NCI-H524 treated with DMSO at 0.1 percent for 48 hours (cell line): ENCODE data around the gene RYR2.

Experiments used
- DNase-seq: peaks from one replicate; lab custom pipeline; 2025; lab: John Stamatoyannopoulos, UW

Gene RYR2

GRCh38 chr1:237444120-237444790, 402.3 kb downstream of the RYR2 start:
- no peak for DNase-seq

- DNase-seq = no peak
Measured at GRCh38 chr1:237448042-237448441, 406.1 kb downstream of the RYR2 start.

DNA sequence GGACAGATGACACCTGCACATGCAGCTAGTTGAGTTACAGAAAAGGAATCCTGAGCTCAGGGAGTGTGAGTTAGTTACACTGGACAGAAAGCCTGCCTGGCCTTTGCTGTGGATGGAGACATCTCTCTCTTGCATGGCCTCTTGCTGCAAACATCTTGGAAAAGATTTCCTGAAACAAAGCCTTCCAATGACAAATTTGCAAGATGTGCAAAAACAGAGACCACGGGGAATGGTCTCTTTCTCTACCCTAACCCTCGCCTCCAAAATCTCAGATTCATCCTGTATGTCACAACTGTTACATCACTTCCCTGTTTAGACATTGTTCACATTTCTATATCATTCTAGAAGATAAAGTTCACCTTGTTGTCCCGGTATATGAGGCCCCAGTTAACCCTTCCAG, 415.6 kb downstream of the RYR2 start:
- no peak for DNase-seq

DNA sequence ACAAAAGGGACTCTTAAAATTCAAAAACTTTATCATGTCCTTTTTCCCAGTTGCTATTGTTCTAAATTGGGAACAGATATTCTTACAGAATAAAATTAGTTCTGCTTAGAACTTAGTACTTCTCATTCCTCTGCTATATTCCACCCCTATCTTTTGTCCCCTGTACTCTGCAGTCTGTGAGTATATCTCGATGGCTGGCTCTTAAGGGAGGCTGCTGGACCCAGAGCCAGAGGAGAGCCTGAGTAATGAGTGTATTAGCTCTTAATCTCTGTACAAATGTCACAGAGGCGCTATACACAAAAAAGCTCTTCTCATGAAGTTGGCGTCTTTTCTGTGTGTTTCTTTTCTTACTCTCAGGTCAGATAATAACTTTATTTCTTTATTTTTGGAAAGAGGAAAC, 425.3 kb downstream of the RYR2 start:
- no peak for DNase-seq

- DNase-seq = peak; percentile 1
Measured at GRCh38 chr1:237470712-237471338, 428.8 kb downstream of the RYR2 start.

- DNase-seq = no peak
Measured at GRCh38 chr1:237471377-237471776, 429.4 kb downstream of the RYR2 start.

DNA sequence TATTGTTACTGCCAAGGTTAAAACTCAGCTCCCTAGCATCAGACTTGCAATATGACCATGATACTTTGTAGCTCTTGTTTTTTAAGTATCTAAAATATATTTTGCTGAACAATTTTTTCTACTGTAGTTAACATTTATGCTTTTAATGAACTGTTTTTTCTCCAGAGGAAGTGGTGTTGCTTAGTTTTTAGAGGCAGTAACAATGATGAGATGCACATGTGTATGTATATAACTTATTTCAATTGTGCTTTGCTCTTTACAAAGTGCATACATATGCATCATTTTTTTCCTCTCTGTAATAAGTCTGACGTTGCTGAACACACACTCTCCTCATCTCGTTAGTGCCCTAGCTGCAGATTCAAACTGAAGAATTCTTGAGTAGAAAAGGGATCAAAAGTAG, 430.0 kb downstream of the RYR2 start:
- DNase-seq = no peak

DNA sequence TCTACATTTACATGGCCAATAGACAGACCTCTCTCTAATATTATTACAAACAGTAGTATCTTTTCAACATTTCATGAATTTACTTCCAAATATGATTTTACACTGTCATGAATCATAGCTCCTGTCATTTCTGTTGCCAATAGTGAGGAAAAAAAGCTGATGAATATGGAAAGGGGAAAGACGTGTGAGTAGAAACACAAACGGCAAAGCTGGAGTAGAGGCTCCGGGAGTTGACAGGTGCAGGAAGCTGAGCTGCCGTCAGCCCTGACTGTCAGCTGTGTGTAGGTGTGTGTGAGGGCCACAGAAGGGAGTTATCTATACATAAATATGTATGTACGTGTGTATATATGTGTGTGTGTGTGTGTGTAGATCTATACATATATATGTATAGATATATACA, 431.9 kb downstream of the RYR2 start:
- no peak for DNase-seq

GRCh38 chr1:237478082-237478481, 436.1 kb downstream of the RYR2 start:
- no peak for DNase-seq

GRCh38 chr1:237478842-237479241, 436.9 kb downstream of the RYR2 start:
- no peak for DNase-seq

DNA sequence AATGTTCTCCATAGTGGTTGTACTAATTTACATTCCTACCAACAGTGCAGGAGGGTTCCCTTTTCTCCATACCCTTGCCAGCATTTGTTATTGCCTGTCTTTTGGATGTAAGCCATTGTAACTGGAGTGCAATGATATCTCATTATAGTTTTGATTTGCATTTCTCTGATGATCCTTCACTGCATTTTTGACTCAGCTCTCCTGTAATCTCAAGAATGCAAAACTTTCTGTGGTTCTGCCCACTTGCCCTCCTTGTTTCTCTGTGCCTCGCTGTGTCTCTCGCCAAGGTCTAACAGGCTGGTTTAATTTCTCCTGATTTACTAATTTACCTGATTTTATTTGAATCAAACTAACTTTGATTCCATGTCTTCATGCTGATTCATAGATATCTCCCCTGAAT, 440.8 kb downstream of the RYR2 start:
- no peak for DNase-seq

GRCh38 chr1:237492359-237492758, 450.4 kb downstream of the RYR2 start:
- DNase-seq = no peak

GRCh38 chr1:237500566-237500965, 458.6 kb downstream of the RYR2 start:
- no peak for DNase-seq

DNA sequence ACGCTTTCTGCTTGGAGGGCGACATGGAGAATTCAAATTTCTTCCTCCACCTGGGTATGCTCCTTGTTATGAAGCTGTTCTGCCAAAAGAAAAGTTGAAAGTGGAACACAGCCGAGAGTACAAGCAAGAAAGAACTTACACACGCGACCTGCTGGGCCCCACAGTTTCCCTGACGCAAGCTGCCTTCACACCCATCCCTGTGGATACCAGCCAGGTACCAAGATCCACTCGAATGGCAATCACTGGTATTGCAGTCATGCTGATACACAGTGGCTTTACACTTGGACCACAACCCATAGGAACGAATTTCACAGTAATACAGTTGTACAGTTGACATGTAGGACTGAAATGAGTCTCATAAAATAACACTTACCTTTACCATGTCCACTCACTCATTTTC, 461.3 kb downstream of the RYR2 start:
- no peak for DNase-seq

DNA sequence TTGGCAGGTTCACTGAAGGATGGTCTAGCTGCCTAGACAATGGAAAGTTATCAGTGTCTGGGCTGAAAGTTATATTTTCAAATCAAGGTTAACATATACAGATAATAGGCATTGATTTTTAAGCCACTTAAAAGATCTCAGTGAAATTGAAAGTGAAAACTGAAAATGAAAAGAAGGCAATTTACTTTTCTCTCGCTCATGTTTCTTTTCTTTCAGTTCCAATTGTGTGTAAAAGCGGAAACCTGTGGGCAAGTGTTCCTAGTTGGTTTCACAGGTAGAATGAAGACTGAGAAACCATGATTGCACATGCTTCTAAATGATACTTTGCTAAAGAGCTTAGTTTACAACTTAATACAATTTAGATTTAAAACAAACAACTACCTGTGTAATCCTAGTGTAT, 465.0 kb downstream of the RYR2 start:
- no peak for DNase-seq

- no peak for DNase-seq
Measured at GRCh38 chr1:237509748-237510147, 467.8 kb downstream of the RYR2 start.

DNA sequence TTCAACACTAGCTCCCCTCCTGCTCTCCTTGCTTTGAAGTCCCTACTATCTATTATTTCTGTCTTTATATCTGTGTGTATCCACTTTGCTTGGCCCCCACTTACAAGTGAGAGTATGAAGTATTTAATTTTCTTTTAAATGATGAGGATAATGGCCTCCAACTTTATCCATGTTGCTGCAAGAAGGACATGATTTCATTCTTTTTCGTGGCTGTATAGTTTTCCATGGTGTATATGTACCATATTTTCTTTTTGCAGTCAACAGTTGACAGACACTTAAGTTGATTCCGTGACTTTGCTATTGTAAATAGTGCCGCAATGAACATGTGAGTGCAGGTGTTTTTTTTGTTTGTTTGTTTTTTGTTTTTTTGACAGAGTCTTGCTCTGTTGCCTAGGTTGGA, 483.1 kb downstream of the RYR2 start:
- DNase-seq = no peak

DNA sequence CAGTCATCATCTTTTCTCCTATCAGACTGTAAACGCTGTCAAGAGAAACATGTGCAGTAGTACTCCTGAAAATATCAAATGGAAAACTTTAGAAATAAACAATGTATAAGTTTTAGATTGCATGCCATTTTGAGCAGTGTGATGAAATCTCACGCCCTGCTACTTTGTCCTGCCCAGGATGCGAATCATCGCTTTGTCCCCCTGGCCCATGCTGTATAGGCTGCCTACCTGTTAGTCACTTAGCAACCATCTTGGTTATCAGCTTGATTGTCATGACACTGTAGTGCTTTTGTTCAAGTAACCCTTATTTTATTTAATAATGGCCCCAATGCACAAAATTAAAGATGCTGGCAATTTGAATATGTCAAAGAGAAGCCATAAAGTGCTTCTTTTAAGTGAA, 485.8 kb downstream of the RYR2 start:
- DNase-seq = no peak

- DNase-seq = no peak
Measured at GRCh38 chr1:237528545-237528944, 486.6 kb downstream of the RYR2 start.

DNA sequence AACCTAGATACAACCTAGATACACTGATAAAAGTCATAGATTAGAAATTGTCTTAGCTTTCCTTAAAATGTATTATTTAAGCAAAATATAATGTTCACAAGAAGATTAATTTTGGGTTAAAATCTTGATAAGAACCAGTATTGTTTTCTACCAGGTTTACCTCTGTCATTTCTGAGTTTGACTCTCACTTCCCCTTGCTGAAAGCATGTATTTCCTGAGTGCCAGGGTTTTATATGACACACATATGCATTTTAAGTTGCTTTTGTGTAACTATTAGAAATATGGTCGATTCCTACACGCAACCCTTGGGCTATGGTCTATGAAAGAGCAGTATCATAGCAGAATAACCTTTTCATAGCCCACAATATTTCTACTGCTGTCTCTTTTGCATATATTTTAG, 497.1 kb downstream of the RYR2 start:
- no peak for DNase-seq

DNA sequence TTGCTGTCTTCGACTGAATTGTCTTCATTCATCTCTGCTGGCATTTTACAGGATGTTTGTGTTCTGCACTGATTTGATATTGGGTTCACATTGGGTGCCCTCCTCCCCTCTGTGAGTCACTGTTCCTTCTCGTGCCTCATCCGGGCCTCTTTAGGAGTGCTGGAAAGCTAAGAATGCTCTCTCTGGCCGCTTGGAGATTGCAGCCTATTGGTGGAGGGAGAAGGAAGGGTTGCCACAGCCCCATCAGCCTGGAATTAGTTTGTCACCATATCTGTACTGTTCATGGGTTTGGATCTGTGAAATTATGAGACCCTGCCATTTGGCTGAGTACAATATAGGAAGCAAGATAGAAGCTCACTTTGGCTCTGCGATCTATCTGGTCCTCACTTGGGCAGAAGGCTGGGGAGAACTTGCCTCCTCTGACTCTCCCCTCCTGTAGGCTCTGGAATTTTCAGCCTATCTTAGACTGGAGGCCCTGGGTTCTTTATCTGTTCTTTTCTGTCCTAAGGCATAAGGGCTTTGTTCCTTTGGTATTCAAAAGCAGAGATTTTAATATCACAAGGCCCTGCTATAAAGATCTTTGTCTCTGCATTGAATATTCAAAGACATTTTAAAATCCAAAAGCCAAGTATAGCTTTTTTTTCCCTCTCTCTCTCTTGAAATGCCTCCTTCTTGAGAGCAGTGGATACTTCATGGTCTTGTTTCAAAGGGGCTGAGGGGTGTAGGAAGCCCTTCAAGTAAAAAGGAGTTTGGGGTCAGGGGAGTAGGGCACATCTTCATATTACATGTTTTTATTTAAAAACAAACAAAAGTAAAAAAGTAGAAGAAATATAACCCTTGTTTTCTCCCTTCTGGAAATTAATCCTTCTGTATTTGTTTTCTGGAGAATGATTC, 500.8 kb downstream of the RYR2 start:
- no peak for DNase-seq

- no peak for DNase-seq
Measured at GRCh38 chr1:237553078-237553477, 511.1 kb downstream of the RYR2 start.

- DNase-seq = no peak
Measured at GRCh38 chr1:237556911-237557310, 514.9 kb downstream of the RYR2 start.
